Gastrocnemius medialis (tissue), 4 donors: Measurements from ENCODE around the gene BRCA1.

Experiments
- POLR2A ChIP-seq, 2 donors: fragments of 450-650 bp; IDR thresholded peaks; one replicate each; pipeline ENCODE4 v1.6.1; 2017; ENCODE audit warnings: antibody characterized with exemption in 2 of 2, mild to moderate bottlenecking in 2 of 2, moderate library complexity in 2 of 2
- TF ChIP-seq, protein P1 (sequence below), 5 experiments: fragments of 450-650 bp in 3 of 5; fragments of 200-600 bp in 2 of 5; sonication (generic) in 2 of 5; IDR thresholded peaks in 4 of 5; conservative IDR thresholded peaks in 1 of 5; 1 replicate in 4 of 5; 2 replicates in 1 of 5; pipeline ENCODE4 v1.5.1; 2016 to 2019; ENCODE audit warnings: antibody characterized with exemption in 5 of 5, mild to moderate bottlenecking in 3 of 5, moderate library complexity in 3 of 5

DNA sequence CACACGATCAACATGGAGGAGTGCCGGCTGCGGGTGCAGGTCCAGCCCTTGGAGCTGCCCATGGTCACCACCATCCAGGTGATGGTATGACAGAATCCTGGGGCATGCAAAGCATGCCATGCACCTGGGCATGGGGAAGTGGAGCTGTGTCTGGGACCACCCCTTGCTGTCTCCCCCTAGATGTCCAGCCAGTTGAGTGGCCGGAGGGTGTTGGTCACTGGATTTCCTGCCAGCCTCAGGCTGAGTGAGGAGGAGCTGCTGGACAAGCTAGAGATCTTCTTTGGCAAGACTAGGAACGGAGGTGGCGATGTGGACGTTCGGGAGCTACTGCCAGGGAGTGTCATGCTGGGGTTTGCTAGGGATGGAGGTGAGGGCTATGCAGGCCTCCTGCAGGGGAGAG is 111.9 kb downstream of the BRCA1 start:
- TF ChIP-seq, protein P1, sequence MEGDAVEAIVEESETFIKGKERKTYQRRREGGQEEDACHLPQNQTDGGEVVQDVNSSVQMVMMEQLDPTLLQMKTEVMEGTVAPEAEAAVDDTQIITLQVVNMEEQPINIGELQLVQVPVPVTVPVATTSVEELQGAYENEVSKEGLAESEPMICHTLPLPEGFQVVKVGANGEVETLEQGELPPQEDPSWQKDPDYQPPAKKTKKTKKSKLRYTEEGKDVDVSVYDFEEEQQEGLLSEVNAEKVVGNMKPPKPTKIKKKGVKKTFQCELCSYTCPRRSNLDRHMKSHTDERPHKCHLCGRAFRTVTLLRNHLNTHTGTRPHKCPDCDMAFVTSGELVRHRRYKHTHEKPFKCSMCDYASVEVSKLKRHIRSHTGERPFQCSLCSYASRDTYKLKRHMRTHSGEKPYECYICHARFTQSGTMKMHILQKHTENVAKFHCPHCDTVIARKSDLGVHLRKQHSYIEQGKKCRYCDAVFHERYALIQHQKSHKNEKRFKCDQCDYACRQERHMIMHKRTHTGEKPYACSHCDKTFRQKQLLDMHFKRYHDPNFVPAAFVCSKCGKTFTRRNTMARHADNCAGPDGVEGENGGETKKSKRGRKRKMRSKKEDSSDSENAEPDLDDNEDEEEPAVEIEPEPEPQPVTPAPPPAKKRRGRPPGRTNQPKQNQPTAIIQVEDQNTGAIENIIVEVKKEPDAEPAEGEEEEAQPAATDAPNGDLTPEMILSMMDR (IDR thresholded peaks at IDR 0.05 in 4 of 5, conservative IDR thresholded peaks at IDR 0.05 in 1 of 5) = no peak
- no peak for TF ChIP-seq POLR2A (IDR thresholded peaks at IDR 0.05)
